Activated T-cell treated with anti-CD3 and anti-CD28 coated beads, Interleukin-2, amount 50 U/mL, for 24 hours (primary cell): Measurements from ENCODE around the gene SH3BGRL3.

ENCODE experiments used
- DNase-seq: peaks from one replicate; pipeline ENCODE4 v3.0.0-alpha.2; 2020
- H3K27ac Mint-ChIP-seq: 2 replicates; pipeline ENCODE4 v1.8.0; 2020; ENCODE audit warnings: mild to moderate bottlenecking, mixed read lengths
- H3K27me3 Mint-ChIP-seq: 2 replicates; pipeline ENCODE4 v1.8.0; 2020; ENCODE audit warnings: mixed read lengths
- H3K36me3 Mint-ChIP-seq: 2 replicates; pipeline ENCODE4 v1.8.0; 2020; ENCODE audit warnings: low read depth, mixed read lengths
- H3K4me1 Mint-ChIP-seq: 2 replicates; pipeline ENCODE4 v1.8.0; 2020; ENCODE audit warnings: low read depth, mixed read lengths
- H3K4me3 Mint-ChIP-seq: 2 replicates; pipeline ENCODE4 v1.8.0; 2020; ENCODE audit warnings: mild to moderate bottlenecking, moderate library complexity, mixed read lengths
- H3K9me3 Mint-ChIP-seq: 2 replicates; pipeline ENCODE4 v1.8.0; 2020; ENCODE audit warnings: mixed read lengths

Gene SH3BGRL3

DNA sequence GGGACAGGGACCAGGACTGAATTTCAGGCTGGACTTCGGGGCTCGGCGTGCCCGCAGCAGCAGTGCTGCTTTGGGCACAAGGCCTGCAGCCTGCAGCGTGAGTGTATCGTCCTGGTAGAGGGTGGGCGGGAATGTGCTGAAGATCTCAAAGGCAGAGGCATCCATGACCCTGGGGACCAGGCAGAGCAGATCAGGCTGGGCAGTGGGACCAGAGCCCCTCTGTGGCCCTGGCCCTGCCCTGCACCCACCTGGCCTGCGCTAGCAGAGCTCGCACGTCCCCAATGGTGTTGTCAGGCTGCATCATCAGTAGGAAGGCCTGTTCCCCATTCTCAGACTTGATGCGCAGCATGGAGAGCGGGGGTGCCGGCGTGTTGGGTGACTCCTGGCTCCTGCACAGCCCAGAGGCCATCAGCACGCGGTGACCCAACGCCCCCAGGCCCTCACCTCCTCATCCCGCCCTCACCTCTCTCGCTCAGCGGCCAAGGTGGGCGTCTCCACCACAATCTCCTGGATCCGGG, 2.6 kb downstream of the SH3BGRL3 start:
- H3K27ac Mint-ChIP-seq, result peak overlapping the region; percentile 98
- peaks cover 90% of the 10 kb centered on the region for H3K4me1 Mint-ChIP-seq
- H3K27me3 Mint-ChIP-seq, result no peaks in the 10 kb centered on the region
- H3K36me3 Mint-ChIP-seq, result peaks cover 82% of the 10 kb centered on the region
- H3K9me3 Mint-ChIP-seq, result no peaks in the 10 kb centered on the region
- peak overlapping the region; percentile 87 for H3K4me3 Mint-ChIP-seq
- DNase-seq, result no peak

DNA sequence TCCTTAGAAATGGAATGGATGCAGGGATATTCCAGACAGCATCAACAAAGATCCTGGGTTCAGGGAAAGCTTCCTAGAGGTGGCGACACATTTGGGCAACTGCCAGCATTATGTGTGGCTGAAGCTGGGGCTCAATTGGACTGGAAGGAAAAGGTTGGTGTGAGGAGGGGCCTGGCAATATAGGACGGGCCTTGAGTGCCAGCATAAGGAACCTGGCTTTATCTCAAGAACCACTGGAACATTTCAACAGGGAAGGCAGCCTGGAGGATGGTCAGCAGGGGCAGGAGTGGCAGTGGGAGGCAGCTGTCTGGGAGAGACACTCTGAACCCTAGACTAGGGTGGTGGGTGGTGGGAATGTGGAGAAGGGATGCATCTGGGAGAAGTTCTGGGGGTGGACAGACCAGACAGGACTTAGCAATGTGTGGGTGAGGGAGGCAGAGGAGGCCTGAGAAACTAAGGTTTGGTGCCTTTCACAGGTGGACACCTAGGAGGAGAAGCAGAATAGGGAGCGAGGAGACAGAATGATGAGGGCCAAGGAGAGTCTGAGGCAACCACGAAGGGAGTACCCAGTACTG, 3.5 kb downstream of the SH3BGRL3 start:
- Mint-ChIP-seq H3K9me3 (no peaks in the 10 kb centered on the region), H3K36me3 (peaks cover 73% of the 10 kb centered on the region), H3K27ac (peak overlapping the region; percentile 98), H3K4me3 (peak overlapping the region; percentile 87), H3K27me3 (no peaks in the 10 kb centered on the region), H3K4me1 (peaks cover 90% of the 10 kb centered on the region)
- no peak for DNase-seq

DNA sequence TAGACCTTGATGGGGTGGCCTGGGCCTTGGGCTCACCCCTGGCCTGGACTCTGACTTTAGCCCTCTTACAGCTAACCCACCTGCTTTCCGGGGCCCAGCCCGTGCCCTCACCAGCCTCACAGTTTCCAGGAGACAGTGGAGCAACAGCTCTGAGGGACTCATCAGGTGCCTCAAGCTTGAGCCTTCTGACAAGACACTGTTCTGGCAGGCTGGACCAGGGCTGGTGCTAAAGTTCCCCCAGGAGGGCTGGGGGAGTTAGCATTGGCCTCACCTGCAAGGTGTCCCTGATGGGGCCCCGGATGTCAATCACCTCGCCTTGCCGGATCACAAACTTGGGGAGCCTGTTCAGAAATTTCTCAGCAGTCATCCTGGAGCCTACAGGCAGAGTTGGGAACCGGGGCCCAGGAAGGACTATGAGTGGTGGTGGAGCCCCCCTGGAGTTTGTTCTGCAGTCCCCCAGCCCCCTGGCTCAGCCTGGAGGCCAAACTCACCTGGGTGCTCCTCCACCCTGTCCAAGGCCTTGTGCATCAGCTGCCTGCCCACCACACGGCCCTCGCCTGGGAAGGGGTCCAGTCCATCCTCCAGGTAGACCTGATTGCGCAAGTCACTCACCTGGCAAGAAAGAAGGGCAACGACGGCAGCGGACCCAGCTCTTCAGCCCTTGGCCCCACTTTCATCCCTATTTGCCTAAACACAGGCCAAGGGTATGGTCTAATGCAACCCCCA, 4.1 kb downstream of the SH3BGRL3 start:
- H3K4me3 Mint-ChIP-seq, result peak overlapping the region; percentile 68
- H3K4me1 Mint-ChIP-seq, result peaks cover 90% of the 10 kb centered on the region
- H3K36me3 Mint-ChIP-seq, result peaks cover 66% of the 10 kb centered on the region
- H3K27me3 Mint-ChIP-seq, result no peaks in the 10 kb centered on the region
- H3K27ac Mint-ChIP-seq, result peak overlapping the region; percentile 98
- H3K9me3 Mint-ChIP-seq, result no peaks in the 10 kb centered on the region
- DNase-seq, result no peak

DNA sequence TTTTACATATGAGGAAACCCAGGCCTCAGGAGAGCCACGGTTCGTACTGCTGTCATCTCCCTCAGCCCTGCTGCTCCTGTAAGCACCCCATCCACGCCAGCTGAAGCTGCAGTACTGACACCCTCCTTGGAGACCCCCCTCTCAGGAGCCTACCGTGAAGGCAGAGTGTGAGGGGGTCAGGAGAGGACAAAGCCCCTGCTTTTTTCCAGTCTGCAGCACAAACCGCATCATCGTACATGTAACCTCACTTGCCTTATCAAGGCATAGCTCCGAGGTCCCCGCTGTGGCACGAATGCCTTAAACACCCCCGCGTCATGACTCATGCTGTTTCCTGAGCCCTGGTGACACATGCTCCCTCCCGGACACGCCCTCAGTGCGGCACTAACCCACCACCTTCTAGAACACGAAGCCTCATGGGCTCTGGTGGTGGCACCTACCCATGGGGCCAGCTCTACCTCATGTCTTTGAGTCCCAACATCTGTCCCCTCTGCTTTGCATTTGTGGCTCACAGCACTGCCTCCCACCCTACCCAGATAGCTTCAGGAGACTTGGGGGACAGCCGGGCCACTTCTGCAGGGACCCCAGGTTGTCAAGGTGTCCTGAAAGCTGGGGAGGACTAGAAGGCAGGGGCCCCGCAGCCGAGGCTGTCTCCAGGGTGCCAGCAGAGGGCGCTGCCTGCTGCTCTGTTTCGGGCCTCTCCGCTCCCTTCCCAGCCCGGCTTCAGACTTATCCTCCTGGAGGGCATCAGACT, 4.9 kb downstream of the SH3BGRL3 start:
- H3K27ac Mint-ChIP-seq, result peak overlapping the region; percentile 98
- H3K9me3 Mint-ChIP-seq, result no peaks in the 10 kb centered on the region
- peak; percentile 91 for DNase-seq
- peaks cover 92% of the 10 kb centered on the region for H3K4me1 Mint-ChIP-seq
- no peaks in the 10 kb centered on the region for H3K27me3 Mint-ChIP-seq
- H3K36me3 Mint-ChIP-seq, result peaks cover 64% of the 10 kb centered on the region
- H3K4me3 Mint-ChIP-seq, result peak overlapping the region; percentile 68

DNA sequence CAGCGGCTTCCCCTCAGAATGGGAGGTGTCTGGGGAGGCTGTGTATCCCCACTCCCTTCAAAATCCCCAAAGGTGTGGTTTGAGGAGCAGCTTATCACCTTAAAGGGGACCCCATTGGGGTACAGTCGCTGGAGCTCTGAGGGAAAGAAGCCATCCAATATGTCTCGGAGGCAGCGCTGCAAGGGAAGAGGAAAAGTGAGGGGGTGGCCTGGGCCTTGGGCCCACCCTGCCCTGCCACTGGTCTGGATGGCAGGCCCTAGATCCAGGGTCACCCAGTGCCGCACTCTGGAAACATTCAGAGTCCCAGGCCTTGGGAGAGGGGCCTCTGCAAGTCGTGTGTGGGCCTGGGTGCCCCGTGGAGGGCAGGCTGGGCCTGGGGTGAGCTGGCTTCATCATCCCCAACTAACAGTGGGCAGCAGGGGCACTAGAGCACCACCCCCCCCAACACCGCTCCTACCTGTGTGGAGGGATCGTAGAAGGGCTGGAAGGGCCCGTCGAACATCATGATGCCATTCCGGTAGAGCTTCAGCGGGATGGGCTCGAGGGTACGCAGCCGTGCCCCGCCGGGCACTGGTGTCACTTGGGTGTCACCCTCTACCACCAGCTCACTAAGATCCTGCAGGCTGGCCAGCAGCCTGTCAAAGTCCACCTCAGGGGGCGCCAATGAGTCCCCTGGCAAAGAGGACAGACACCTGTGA, 5.6 kb downstream of the SH3BGRL3 start:
- Mint-ChIP-seq H3K36me3 (peaks cover 63% of the 10 kb centered on the region), H3K9me3 (no peaks in the 10 kb centered on the region), H3K4me3 (no peak overlapping the region), H3K27me3 (no peaks in the 10 kb centered on the region), H3K27ac (peak overlapping the region; percentile 98), H3K4me1 (peaks cover 98% of the 10 kb centered on the region)
- DNase-seq, result peak; percentile 65

DNA sequence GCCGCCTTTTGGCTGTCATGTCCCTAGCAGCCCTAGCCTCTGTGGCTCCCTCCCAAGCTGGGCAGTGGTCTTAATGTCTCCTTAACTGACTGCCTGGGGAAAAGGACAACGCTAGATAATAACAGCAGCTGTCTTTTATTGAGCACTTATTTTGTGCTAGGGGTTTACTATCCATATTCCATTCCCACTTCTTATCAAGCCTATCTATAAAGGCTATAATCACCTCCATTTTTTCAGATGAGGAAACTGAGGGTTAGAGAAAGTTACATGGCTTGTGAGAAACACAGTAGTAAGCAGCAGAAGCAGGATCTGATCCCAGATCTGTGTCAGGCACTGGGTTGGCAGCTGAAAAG, 6.2 kb downstream of the SH3BGRL3 start:
- Mint-ChIP-seq H3K4me1 (peaks cover 99% of the 10 kb centered on the region), H3K27me3 (no peaks in the 10 kb centered on the region), H3K36me3 (peaks cover 59% of the 10 kb centered on the region), H3K27ac (peak overlapping the region; percentile 96), H3K9me3 (no peaks in the 10 kb centered on the region), H3K4me3 (no peak overlapping the region)
- no peak for DNase-seq

DNA sequence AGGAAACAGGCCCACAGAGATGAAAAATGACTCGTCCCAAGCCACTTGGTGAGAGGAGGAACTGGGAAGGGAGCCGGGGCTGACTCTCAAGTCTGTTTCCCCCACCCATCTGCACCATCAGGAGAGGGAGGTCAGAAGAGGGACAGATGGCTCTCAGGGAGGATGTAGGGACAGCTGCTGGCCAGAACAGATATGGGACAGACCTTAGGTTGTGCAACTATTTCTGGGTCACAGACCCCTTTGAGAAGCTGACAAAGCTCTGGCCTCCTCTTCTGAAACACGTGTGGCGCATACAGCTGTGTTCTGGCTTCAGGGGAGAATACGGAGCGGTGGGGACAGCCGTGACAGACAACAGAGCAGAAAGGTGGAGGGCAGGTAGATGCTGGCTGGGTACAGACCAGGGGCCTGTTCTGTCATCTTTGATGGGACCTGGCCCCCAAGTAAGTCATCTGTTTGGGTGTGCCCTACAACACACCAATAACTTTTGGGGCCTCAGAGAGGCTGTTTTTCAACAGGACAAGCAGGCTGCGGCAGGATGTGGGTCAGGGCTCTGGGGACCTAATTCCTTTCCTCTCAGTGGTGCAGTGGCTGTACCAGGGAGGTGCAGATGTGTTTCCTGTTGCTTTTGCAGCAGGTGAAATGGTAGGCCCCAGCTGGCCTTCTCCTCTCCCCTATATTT, 7.3 kb downstream of the SH3BGRL3 start:
- Mint-ChIP-seq H3K9me3 (no peaks in the 10 kb centered on the region), H3K36me3 (peaks cover 50% of the 10 kb centered on the region), H3K27me3 (no peaks in the 10 kb centered on the region), H3K4me1 (peaks cover 99% of the 10 kb centered on the region), H3K4me3 (peak overlapping the region; percentile 52), H3K27ac (peak overlapping the region; percentile 96)
- DNase-seq, result peak; percentile 68

DNA sequence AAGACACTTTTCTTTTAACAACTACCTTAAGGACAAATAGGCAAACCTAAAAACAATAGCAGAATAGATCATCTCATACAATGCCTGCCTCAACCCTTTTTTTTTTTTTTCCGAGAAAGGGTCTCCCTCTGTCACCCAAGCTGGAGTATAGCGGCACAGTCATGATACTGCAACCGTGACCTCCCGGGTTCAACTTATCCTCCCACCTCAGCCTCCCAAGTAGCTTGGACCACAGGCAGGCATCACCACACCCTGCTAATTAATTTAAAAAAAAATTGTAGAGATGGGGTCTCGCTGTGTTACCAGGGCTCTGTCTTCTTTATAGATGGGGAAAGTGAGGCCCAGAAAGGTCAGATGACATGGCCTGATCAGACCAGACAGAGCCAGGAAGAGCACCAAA, 7.9 kb downstream of the SH3BGRL3 start:
- Mint-ChIP-seq H3K27me3 (no peaks in the 10 kb centered on the region), H3K9me3 (no peaks in the 10 kb centered on the region), H3K36me3 (peaks cover 46% of the 10 kb centered on the region), H3K27ac (peak overlapping the region; percentile 96), H3K4me1 (peaks cover 94% of the 10 kb centered on the region), H3K4me3 (peak overlapping the region; percentile 52)
- DNase-seq, result no peak

DNA sequence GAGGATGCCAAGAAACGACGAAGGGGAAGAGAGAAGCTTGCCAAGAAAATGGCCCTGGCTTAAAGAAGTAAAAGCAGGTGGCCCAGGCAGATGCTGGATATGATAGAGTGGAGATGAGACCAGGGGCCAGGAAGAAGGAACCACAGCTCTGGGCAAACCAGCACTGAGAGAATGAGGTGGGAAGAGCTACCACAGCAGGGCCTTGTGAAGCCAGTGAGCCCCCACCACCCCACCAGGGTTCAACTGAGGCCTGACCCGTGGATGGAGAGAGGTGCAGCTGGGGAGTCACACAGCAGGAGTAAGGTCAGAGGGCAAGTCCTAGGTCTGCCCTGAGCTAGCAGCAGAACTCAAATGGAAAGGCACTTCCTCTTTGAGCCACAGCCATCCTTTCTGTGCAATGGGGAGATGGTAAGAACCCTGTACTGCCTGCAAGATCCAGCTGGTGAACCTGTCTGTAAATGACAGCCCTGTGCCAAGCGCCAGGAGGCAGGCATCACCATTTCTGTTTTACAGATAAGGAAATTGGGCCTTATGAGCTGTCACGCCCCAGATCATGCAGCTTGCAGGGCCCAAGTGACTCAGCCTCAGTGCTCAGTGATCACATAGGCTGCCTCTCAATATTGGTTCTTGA, 8.5 kb downstream of the SH3BGRL3 start:
- H3K36me3 Mint-ChIP-seq, result peaks cover 45% of the 10 kb centered on the region
- no peaks in the 10 kb centered on the region for H3K27me3 Mint-ChIP-seq
- H3K27ac Mint-ChIP-seq, result peak overlapping the region; percentile 96
- H3K4me1 Mint-ChIP-seq, result peaks cover 91% of the 10 kb centered on the region
- peak; percentile 73 for DNase-seq
- H3K9me3 Mint-ChIP-seq, result no peaks in the 10 kb centered on the region
- H3K4me3 Mint-ChIP-seq, result peak overlapping the region; percentile 52

DNA sequence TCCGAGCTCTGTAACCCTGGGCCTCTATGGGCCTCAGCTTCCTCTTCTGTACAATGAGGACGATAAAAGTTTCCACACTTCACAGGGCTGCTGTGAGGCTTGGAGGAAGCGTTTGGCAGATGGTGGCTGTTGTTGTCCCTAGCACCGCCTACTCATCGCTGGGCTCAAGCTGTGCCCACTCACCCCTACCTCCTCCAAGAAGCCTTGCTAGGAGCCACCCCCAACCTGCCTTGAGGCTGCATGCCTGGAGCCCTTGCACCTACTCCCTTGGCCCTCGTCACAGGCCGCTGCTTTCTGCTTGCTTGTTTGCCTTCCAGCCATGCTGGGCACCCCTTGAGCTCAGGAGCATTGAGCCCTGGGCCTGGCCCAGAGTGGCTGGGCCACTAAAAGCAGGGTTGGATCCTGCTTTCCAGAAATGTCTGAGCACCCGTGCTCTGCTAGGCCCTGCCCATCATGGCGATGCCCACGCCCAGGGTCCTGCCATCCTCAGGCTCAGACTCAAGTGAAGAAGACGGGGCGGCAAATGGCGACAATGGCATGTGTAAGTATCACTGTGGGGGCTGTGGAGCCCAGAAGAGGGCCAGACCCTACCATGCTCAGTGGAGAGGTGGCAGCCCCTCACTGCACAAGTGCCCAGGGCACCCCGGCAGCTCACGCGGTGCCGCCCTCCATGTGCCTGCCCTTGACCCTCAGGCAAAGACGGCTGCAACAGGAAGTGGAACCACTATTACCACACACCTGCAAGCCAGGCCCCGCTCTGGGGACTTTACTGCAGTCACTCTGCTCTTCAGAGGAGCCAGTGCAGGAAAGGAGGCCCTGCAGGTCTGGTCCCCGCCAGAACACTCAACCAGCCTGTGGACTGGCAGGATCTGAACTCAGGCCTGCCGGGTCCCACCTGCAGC, 9.5 kb downstream of the SH3BGRL3 start:
- no peaks in the 10 kb centered on the region for H3K27me3 Mint-ChIP-seq
- H3K4me1 Mint-ChIP-seq, result peaks cover 83% of the 10 kb centered on the region
- no peaks in the 10 kb centered on the region for H3K9me3 Mint-ChIP-seq
- H3K36me3 Mint-ChIP-seq, result peaks cover 42% of the 10 kb centered on the region
- peak; percentile 63 for DNase-seq
- peak overlapping the region; percentile 96 for H3K27ac Mint-ChIP-seq
- H3K4me3 Mint-ChIP-seq, result peak overlapping the region; percentile 18

DNA sequence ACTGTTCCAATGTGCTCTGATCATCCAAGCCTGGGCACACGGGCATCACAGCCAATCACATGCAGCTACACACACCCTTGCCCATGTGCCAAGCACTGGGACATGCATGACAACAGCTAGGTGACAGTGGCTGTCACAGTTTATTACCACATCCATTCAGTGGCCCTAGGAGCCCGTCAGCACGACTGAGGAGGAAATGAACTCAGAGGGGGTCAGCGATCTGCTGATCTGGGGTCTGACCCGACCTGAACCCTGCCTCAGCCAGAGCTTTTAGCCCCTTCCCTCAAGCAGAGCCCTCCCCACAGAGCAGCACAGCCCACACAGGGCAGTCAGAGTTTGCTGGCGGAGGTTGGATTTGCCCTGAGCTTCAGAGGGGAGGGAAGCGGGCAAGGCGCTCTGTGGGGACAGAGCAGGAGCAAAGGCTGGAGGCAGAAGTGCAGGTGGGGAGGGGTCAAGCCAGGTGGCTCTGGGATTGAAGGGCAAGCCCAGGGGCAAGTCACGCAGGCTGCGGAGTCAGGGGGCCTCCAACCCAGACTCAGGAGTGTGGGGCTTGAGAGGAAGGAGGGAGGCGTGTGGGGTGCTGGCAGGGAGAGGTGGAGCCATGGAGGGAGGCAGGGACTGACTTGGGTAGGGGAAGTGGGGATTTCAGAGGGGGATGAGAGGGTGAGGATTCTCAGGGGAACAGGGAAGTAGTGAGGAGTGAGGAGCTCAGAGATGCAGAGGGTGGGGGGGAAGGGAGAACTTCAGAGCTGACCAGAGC, 10.4 kb downstream of the SH3BGRL3 start:
- Mint-ChIP-seq H3K4me3 (no peak overlapping the region), H3K4me1 (peaks cover 74% of the 10 kb centered on the region), H3K9me3 (no peaks in the 10 kb centered on the region), H3K36me3 (peaks cover 36% of the 10 kb centered on the region), H3K27me3 (no peaks in the 10 kb centered on the region), H3K27ac (peak overlapping the region; percentile 96)
- DNase-seq, result no peak

DNA sequence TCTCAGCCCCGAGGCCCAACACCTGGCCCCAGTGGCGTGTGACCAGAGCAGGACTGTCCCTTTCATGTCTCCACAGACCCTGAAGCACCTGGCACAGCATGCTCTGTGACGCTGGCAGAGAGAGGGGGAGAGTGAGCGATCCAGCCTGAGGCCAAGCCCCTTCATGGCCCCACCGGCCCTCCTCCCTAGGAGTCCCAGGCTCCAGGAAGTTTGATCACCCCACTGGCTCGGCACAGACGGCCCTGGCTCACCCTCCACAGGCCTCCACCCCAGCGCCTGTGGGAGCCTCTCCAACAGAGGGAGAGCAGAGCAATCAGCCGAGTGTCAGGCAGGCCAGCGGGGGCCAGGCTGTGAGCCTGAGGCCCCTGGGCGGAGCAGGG, 11.0 kb downstream of the SH3BGRL3 start:
- Mint-ChIP-seq H3K27ac (peak overlapping the region; percentile 96), H3K36me3 (peaks cover 38% of the 10 kb centered on the region), H3K4me1 (peaks cover 68% of the 10 kb centered on the region), H3K27me3 (no peaks in the 10 kb centered on the region), H3K9me3 (no peaks in the 10 kb centered on the region), H3K4me3 (no peak overlapping the region)
- no peak for DNase-seq
